Sciatic nerve (tissue), 2 donors: ENCODE measurements around the gene DDB1. TPM values are rescaled to one million over a fixed set of nuclear protein-coding genes. Genes with fewer than 3 reads are reported as not detected.

Experiments used
- ATAC-seq: fragments of 200-7000 bp; cut with Tn5 transposase; one replicate; pipeline ENCODE4 v1.9.1; 2020; ENCODE audit warnings: mild to moderate bottlenecking, moderate library complexity
- DNase-seq: peaks from one replicate; pipeline ENCODE4 v3.0.0-alpha.2; 2020; ENCODE audit warnings: low spot score
- intact Hi-C: fragments of 100-400 bp; cut with DNase I; formaldehyde crosslinking; loops from one replicate; pipeline ENCODE4 v1.14.2; 2022
- total RNA-seq: library from RNA; stranded (reverse); fragmentation: NEBNext Ultra II Directional; extraction: Animal tissue kit (Norgen Biotek cat#: 25700); gene quantifications from one replicate; pipeline ENCODE4 v1.2.1, GENCODE V29; 2021
- donor health status: DM: no; HTN: no; CAD: no.
- donor health status: DM: no; HTN: no; CAD: no.

Gene DDB1
- total RNA-seq, 1 donor from 2014 or later: 161 TPM

DNA sequence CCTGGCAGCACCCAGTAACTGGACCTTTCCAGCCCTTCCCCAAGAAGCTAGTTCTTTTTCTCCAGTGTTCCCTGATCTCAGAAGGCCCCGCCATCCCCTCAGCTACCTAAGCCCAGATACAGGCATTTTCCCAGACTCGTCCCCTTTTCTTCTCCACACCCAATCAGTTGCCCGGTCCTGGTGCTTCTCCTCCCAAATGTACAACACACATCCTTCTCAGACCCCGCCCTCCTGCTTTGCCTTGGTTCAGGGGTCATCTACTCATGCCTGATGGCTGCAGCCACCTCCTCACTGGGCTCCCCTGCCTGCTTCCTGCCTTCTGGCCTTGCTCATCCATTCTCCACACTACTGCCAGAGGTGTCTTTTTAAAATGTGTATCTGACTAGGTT is 6.6 kb upstream of the DDB1 start:
- no peak for DNase-seq
- intact Hi-C loops: no loop called here
- ATAC-seq: no peak

DNA sequence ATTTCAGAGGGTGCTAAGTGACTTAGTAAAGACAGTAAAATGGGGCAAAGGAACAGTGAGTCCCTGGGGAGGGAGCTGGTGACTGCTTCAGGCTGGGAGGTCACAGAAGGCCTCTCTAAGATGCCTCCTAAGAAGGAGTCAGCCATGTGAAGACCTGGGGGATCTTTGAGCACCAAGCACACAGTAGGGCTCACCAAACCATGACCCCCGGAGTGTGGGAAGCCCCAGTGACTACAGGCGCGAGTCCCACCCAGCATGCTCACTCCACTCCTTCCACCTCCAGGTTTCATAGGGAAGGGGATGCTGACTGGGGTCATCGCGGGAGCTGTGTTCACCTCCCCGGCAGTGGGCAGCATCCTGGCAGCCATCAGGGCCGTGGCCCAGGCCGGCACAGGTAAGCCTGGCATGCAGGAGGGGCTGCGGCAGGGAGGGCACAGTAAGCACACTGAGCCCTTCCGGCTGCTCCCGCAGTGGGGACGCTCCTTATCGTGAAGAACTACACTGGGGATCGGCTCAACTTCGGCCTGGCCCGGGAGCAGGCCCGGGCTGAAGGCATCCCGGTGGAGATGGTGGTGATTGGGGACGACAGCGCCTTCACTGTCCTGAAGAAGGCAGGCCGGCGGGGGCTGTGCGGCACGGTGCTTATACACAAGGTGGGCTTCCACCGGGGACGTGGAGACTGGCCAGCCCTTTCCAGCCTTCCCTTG is 6.0 kb upstream of the DDB1 start:
- ATAC-seq (no peak), DNase-seq (no peak)
- intact Hi-C loops: no loop called here

DNA sequence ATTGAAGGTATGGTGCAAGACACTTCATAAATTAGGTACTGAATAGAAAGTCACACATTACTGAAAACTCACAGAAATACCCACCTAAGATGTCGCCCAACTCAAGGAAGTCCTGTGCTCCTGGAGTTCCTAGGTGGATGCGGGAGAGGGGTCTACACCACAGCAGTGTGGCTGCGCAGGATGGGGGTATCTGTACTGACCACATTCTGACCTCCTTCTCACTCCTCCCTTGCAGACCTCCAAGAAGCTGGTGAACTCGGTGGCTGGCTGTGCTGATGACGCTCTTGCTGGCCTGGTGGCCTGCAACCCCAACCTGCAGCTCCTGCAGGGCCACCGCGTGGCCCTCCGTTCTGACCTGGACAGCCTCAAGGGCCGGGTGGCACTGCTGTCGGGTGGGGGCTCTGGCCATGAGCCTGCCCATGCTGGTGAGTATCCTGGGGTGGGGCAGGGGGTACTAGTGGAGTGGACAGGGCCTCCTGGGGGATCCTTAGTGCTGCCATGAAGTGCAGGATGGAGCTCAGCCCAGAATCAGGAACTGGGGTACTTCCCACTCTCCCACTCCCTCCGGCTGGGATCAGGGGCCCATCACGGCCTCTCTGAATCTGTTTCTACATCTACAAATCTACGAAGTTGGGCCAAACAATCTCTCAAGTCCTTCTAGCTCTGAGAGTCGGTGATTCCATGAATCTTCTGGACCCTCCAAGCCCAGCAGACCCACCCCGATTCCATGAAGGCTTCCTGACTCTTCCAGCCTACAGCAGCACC is 5.0 kb upstream of the DDB1 start:
- intact Hi-C loops: no loop called here
- DNase-seq: no peak

DNA sequence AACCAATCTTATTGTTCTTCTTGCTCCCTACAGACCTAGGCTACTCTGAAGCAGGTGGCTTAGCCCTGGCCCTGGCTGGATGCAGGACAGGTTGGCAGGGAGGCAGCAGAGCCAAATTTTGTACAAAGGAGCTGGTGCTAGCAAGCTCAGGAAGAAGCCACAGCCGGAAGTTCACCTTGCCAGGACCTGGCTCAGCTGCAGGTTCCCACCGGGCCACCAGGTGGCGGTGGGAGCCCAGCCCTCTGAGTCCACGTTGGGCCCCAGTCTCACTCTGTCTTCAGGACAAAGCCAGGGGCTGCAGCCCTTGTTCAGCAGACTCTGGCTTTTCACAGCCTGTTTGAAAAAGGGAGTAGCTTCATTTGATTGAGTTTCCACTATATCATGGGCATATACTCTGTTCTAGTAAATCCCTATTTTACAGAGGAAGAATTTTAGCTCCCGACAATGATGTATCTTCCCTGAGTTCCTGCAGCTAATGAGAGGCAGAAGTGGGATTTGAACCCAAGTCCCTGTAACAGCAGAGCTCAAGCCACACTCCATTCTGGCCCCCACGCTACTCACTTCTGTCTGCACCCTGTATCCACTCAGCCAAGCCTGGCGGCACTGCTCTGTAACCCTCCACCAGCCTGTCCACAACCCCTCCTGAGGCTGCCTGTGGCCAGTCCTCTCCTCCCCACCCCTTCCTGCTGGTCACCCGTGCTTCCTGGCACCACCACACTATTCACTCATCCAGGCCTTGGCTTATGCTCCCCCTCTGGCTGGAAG is 3.4 kb upstream of the DDB1 start:
- peak; percentile 67 for ATAC-seq
- intact Hi-C loops: no loop called here
- peak; percentile 81 for DNase-seq

More for the DNA sequence above, 5.0 kb upstream of the DDB1 start:
- no peak for ATAC-seq

DNA sequence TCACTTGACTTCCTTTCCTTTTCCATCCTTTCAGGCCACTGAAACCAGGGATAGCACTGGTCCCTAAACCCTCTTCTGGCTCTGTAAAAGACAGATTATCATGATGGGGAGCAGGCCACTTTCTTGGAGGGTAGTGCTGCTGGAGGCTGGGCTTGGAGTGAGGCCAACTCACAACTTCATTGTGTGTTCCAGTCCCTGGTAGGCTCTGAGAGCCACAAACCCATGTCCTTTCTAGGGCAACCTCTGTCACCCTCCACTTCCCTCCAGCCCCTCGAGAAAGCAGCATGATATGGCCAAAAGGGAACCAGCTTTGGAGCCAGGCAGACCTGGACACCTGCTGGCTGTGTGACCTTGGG is 2.4 kb upstream of the DDB1 start:
- ATAC-seq (no peak), DNase-seq (no peak)
- intact Hi-C loops: no loop called here

DNA sequence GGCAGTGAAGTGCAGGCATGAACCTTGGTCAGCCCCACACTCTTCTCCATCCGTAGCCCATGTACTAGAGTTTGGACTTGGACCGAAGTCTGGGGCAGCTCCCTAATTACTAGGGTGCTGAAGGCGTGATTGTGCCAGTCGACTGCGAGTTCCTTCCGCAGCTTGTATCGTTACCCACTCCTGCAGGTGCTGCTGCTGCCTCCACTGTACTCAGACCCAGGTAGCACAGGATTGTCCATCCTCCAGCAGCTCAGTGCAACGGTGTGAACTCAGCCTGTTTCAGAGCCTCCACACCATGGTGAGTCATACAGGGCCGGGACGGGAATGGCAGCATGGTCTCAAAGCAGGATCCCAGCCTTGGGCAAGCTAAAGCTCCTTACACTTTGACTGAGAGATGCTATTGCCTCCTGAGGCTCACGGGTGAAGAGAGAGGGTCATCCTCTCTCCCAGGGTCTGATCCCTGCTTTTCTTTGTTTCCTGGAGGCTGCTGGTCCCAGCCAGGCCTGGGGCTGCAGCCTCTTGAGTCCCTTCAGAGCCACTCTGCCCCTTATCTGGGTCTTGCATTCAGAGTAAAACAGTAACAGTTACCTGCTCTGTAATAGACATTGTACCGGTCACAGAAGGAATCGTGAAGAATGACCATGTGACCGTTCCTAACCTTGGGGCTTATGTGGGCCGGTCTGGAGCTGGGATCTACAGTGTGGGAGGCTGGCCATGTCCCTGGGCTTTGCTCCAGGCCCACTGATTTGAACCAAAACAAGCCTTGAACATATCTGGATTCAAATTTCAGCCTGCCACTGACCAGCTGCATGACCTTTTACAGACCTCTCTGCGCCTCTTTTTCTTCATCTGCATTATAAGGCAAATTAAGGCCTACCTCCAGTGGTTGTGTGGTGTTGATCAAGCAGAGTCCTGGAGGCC is 1.8 kb upstream of the DDB1 start:
- intact Hi-C loops: no loop called here
- ATAC-seq: no peak
- no peak for DNase-seq

DNA sequence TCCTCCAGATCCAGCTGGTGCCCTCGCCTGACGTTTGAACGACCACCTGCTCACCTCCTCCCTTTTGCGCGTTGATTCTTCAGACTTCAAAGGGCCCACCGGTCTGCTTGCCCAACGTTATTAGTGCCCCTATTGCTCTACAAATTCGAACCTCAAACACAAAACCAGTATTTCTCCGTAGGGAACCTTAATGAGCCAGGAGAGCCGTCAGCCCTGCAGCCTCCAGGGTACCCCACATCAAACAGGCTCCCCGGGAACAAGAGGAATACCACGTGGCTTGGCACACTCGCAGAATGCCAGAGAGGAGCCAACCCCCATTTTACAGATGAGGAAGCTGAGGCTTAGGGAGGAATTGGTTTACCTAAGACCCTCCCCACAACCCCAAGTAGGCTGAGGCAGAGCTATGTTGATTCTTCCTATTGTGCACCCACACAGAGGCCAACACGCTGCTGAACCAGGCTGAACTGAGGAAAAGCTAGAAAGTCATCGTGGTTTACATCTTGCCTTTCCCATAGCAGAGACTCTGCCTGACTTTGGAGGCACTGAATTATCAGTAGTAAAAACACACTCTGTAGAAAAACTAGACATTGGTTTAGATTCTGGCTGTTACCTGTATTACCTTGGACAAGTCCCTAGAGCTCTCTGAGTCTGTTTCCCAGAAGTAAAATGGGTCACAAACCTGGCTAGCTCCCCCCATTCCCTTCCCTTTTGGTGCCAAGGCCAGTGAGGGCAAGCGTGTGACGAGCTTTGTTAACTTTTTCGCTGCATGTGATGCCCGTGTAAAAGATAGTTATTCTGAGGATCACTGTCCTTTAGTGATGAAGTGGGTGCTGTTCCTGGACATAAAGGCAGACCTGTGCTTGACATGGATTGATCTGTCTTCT is 887 bp upstream of the DDB1 start:
- ATAC-seq (no peak), DNase-seq (no peak)
- intact Hi-C loops: no loop called here

DNA sequence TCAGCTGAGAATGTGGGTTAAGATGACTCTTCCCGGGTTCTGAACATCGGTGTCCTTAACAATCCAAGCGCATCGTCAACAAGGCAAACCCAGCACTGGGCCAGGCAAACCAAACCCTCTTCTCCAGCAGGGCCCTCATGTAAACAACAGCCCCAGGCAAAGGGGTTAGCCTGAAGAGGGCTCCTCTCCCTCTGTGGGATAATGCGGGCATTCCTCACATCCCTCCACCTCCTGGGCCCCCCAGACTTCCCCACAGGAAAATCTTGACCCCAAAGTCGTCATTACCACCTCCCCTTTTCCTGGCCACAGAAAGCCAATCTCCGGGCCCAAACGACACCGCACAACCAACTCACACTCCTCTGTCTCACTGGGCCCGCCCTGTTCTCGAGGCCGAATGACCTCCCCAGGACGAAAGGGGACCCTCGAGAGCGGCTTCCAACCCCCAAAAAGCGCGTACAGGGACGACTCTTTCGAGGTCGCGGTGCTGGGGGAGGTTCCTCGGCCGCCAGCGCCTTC is 566 bp downstream of the DDB1 start:
- no peak for DNase-seq
- intact Hi-C loops: no loop called here
- no peak for ATAC-seq

DNA sequence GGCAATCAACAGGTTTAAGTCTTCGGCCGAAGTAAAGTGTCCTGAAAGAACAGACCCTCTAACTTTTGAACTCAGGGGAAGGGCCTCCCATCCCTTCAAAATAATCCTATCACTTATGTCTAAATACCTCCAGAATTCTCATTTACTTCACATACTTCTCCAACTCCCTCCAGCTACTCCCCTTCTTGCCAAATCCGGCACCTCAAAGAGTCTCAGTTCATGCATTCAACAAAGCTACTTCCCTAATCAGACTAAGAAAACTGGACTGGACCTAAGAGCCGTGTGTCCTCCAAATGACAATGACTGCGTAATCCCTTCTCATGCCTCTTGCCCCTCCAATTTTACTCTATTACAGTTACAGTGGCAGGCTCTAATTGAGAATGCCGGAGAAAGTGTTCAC is 1.3 kb downstream of the DDB1 start:
- ATAC-seq (no peak), DNase-seq (no peak)
- intact Hi-C loops: no loop called here

DNA sequence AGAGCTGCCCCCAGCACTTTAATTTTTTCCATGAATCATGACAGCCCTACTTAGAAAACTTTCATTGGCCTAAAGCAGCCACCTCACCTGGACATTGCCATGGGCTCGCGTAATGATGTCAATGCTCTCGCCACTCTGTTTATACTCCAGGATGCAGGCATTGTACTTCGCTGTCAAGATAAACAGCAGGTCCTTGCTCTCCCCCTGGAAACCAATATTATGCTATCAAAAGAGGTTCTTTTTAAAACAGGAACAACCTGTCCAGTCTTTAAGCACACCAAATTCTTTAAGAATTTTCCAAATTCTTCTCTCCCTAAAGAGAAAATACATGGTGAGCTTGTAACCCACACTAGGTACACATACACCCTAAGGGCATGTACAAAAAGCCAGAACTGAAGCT is 3.0 kb downstream of the DDB1 start:
- no peak for ATAC-seq
- no peak for DNase-seq
- intact Hi-C loops: no loop called here

DNA sequence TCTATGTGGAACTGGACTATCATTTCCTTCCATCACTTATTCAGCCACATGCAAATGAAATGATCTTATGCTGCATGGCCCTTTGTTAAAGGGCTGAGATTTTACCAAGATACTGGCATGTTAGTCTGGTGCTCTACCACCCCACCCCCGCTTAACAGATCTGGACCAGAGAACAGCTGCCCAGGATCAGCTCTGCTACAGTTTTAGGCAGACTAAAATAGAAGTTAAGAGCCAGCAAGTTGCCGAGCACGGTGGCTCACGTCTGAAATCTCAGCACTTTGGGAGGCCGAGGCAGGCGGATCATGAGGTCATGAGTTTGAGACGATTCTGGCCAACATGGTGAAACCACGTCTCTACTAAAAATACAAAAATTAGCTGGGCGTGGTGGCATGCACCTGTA is 4.6 kb downstream of the DDB1 start:
- intact Hi-C loops: no loop called here
- DNase-seq (no peak), ATAC-seq (no peak)

DNA sequence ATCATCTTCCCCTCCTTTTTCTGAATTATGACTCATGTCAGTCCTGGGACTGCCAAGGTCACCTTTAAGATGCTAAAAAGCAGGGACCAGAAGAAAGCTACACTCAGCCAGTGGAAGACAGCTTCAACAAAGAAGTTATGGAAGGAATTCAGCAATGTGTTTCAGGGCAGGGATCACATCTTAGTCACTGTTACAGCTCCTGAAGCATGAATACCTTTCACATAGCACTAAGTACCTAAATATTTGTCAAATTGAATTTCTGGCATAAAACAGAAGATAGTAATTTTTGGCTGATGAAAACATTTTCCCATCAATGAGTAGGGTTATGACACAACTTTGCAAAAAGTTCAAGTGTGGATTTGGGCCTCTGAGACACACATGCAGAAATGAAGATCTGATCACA is 5.2 kb downstream of the DDB1 start:
- intact Hi-C loops: no loop called here
- no peak for ATAC-seq
- DNase-seq: no peak

DNA sequence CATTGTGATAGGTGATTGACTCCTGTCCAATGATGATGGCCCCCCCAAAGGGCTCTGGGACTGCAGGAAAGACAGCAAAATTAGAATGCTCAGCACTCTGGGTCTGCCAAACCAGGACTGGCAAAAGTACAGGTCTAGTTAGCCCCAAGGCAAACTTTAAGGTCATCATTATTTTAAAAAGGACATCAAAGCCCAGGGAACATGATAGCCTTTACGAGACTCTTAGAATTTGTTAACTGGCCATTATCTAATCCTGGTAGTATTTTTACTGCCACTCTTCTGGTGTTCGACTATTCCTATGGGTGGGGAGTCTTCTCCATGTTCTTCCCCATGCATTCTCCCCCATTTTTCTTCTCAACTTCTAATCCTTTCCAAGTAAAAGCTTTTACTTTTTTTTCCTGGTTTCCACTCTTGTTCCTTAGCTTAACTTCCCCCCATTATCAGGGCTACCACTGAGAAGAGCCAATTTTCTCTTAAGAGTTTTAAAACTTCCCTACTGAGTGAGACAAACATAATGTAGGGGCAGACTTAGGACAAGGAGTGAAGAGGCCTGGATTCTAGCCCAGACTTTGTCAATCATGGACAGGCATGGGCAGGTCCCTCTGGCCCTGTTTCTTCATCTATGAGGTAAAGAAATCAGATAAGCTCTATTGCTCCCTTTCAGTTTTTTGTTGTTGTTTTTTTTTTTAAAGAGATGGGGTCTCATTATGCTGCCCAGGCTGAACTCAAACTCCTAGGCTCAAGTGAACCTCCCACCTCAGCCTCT is 7.1 kb downstream of the DDB1 start:
- DNase-seq (no peak), ATAC-seq (no peak)
- intact Hi-C loops: no loop called here

DNA sequence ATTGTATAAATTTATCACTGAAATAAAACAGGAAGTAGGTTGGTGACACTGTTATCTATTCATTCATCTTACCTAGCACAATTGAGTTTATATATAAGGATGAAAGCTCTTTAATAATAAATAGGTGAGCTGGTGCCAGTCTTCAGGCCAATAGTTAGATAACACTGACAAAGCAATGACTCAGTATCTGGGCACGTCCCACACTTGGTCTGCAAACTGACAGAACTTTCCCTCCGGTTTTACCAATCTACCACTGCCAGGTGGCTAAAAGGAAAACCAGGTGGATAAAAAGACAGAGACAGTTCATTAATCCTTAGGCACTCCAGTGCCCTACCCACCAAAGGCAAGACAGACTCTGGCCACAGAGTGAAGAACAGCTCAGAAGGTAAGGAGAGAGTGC is 17.6 kb downstream of the DDB1 start:
- DNase-seq (no peak), ATAC-seq (no peak)
- intact Hi-C loops: no loop called here

DNA sequence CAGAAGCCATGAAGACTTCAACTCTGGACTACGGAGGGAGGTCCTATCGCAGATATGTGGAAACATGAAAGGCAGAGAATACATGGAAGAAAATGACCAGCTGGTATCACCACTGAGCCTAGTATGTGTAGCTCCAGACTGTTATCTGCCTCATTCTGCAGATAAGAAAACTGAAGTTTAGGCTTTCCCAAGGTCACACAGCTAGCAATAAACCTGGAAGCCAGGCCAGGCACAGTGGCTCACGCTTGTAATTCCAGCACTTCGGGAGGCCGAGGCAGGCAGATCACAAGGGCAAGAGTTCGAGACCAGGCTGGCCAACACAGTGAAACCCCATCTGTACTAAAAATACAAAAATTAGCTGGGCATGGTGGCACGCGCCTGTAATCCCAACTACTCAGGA is 22.2 kb downstream of the DDB1 start:
- no peak for ATAC-seq
- DNase-seq: no peak
- intact Hi-C loops: no loop called here

DNA sequence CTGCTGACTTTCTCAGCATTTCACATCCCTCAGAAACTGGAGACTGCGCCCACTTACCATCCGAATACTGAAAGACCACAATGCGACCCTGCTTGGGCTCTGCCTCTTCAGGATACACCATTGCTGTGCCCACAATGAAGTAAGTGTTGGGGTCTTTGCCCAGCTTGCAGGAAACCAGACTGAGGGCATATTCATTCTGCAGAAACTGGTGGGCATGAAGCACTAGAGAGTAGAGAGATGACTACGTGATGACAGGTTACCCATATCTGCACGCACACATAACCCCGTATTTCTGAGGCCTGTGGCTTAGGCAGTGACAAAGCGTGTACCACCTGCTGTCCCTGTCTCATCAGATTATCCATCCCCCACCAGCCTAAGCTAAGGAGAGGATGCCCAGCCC is 23.2 kb downstream of the DDB1 start:
- DNase-seq (no peak), ATAC-seq (no peak)
- intact Hi-C loops: no loop called here

DNA sequence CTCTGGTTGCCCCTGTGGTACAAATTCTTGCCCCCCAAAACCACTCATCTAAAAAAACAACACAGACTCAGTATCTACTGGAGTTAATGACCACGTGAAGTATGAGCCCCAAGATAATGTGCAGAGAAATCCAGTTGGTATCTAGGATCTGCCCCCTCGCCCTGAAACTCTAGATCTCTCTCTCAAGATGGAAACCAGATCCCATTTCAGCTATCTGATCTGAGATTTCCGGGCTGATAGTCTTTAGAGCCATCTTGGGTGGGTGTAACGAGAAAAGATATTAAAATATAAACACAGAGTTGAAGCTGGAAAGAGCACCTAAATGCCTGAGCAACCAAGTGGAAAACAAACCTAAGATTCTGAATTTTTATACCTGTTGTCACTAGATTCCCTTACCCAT is 23.8 kb downstream of the DDB1 start:
- ATAC-seq: no peak
- DNase-seq: no peak
- intact Hi-C loops: no loop called here
